Measurements from ENCODE around the gene YPEL1.

YPEL1 gene, protein sequence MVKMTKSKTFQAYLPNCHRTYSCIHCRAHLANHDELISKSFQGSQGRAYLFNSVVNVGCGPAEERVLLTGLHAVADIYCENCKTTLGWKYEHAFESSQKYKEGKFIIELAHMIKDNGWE

DNA sequence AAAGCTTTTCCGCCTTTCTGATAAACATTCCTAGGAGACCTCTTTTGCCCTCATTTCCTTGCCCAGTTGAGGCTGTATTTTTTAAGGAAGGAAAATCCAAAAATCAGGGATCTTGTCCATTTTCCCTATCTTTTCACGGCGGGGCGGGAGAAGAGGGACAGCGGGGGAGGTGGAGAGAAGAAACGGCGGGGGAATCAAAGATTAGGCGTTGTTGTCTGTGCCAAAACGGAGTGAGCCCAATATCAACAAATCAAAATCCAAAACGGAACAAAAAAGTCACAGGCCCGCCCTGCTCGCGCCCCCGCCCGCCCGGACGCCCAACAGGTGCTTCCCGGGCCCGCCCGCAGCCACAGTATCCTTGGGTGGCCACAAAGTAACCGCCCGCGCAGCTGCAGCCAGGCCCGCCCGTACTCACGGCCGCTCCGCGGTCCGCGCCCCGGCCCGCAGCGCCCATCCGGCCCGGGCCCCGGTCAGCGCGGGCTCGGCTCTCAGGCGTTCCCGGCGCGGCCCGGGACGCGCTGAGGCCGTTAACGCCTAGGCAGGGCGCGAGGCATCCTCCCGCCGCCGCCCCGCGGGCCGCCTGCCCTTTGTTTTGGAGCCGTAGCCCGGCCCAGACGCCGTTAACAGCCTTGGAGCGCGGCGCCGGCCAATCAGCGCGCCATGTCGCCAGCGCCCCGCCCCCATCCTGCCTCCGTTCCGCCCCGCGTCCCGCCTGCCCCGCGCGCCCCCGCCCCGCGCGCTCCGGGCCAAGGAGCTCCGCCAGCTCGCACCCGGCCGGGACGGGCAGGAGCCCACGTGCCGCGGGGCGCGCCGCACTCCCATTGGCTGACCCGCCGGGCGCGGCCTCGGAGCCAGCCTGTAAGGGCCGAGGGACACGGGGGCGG, at the start of gene YPEL1:
YPEL1 (minus strand) TSS at position 595 of the 884 bp plus-strand sequence. CDS start 25,050 bp downstream, outside the sequence.
- DNase-seq (ENCODE audit: low read depth): peak; percentile 91
- peak within 1 kb of the TSS; percentile 37 for H3K4me3 ChIP-seq (ENCODE audit: control insufficient read depth, low read depth, low read length)
- TF ChIP-seq, protein P1, sequence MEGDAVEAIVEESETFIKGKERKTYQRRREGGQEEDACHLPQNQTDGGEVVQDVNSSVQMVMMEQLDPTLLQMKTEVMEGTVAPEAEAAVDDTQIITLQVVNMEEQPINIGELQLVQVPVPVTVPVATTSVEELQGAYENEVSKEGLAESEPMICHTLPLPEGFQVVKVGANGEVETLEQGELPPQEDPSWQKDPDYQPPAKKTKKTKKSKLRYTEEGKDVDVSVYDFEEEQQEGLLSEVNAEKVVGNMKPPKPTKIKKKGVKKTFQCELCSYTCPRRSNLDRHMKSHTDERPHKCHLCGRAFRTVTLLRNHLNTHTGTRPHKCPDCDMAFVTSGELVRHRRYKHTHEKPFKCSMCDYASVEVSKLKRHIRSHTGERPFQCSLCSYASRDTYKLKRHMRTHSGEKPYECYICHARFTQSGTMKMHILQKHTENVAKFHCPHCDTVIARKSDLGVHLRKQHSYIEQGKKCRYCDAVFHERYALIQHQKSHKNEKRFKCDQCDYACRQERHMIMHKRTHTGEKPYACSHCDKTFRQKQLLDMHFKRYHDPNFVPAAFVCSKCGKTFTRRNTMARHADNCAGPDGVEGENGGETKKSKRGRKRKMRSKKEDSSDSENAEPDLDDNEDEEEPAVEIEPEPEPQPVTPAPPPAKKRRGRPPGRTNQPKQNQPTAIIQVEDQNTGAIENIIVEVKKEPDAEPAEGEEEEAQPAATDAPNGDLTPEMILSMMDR (conservative IDR thresholded peaks at IDR 0.05; ENCODE audit: control insufficient read depth, insufficient read depth, low read depth, low read length): no peak

DNA sequence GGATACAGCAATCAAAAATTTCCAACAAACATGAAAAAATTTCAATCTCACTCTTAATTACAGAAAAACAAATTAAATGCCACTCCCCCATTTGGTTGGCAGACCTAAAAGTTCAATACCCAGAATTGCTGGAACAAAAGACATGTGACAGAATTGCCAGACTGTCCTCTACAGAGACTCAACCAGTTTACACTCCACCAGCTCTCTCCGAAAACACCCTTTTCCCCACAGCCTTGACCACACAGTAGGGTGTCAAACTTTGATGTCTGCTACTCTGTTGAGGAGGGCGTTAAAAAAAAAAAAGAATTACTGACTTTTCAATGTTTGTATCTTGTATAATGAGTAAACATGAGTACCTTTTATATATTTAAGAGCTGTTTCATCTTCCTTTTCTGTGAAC, 44.7 kb upstream of the YPEL1 start:
- TF ChIP-seq, protein P1 (conservative IDR thresholded peaks at IDR 0.05; ENCODE audit: control insufficient read depth, insufficient read depth, low read depth, low read length): no peak
- DNase-seq (ENCODE audit: low read depth): no peak
- H3K4me3 ChIP-seq (ENCODE audit: control insufficient read depth, low read depth, low read length): no peak overlapping the region

DNA sequence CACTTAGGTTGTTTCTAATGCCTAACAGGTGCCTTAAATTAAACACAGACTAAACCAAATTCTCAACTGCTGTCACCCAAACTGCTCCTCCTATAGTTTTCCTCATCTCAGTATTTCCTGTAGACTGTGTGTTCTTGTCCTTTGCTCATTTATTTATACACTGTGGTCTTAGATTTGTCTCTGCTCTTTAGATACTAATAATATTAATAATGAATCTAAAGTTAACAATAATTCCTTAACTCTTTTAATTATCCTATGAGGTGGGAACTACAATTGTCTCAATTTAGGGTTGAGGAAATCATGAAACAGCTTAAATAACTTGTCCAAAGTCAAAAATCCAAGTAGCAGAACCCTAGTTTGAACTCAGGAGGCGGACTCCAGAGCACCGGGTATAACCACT, 43.9 kb upstream of the YPEL1 start:
- H3K4me3 ChIP-seq (ENCODE audit: control insufficient read depth, low read depth, low read length): no peak overlapping the region
- DNase-seq (ENCODE audit: low read depth): peak; percentile 37
- TF ChIP-seq, protein P1 (conservative IDR thresholded peaks at IDR 0.05; ENCODE audit: control insufficient read depth, insufficient read depth, low read depth, low read length): no peak

DNA sequence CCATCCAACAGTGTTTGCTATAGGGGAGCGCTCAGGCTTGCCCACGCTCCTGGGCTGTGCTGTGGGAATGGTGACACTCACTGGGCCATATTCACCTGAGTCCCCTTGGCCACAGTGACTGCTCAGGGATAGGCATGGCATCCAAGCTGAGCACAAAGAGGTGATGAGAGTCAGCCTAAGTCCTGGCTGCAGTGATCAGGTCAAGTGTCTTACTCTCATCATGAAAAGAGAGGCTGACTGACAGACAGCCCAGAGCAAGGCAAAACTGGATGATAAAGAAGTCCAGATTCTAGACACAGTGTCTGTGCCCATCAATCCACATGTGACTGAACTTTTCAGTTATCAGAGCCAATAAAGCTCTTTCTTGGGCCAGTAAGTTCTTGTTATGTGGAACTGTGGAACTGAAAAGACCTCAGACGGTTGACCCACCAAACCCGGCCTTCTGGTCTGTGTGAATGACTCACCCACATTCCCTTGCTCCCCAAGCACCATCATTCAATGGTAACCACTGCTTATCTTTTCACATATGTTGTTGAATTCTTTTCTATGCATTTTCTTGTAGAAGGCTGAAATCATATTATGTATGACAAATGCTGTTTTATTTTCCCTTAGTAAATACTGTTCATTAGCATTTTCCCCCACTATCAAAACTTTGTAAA, 43.2 kb upstream of the YPEL1 start:
- TF ChIP-seq, protein P1 (conservative IDR thresholded peaks at IDR 0.05; ENCODE audit: control insufficient read depth, insufficient read depth, low read depth, low read length): no peak
- peak; percentile 78 for DNase-seq (ENCODE audit: low read depth)
- no peak overlapping the region for H3K4me3 ChIP-seq (ENCODE audit: control insufficient read depth, low read depth, low read length)

DNA sequence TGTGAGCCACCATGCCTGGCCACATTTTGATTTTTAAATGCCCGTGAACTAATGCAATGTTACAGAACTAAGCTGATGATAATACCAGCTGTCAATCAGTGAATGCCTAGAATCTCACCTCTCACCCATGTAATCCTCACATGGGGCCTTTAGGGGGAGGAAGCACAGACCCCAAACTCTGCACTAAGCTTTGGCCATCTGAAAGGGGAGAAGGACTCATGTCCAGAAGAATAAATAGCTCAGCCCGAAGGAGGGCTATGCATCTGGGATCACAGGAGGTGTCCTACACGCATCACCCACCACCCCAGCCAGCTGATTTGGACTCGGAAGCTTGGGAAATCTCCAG, 36.0 kb upstream of the YPEL1 start:
- TF ChIP-seq, protein P1 (conservative IDR thresholded peaks at IDR 0.05; ENCODE audit: control insufficient read depth, insufficient read depth, low read depth, low read length): no peak
- no peak overlapping the region for H3K4me3 ChIP-seq (ENCODE audit: control insufficient read depth, low read depth, low read length)
- DNase-seq (ENCODE audit: low read depth): no peak

DNA sequence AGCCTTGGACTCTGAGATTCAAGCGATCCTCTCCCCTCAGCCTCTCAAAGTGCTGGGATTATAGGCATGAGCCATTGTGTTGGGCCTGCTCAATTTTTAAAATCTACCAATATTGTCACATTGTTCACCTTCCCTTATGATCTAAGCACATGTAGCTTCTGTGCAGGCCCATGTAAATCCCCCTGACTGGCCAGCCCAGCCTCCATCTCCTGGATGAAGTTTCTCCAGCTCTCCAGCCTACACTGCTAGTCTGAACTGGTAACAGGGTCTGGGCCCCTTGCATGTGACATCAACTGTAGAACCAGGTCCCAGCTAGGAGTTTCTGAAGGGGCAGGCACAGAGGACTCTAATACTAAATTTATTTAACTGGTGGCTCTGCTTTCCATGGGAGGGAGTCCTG, 32.8 kb upstream of the YPEL1 start:
- H3K4me3 ChIP-seq (ENCODE audit: control insufficient read depth, low read depth, low read length): no peak overlapping the region
- TF ChIP-seq, protein P1 (conservative IDR thresholded peaks at IDR 0.05; ENCODE audit: control insufficient read depth, insufficient read depth, low read depth, low read length): no peak
- no peak for DNase-seq (ENCODE audit: low read depth)

All from fibroblast of mammary gland (primary cell).